Upper lobe of right lung (tissue), 1 donor: ENCODE results near the gene ETF1. TPM values are rescaled to one million over a fixed set of nuclear protein-coding genes. Genes with fewer than 3 reads are reported as not detected.
"Not testable (repeated sequence)": the region's sequence is repeated elsewhere in the genome, so short reads cannot be mapped to it uniquely, and the experiment has no call there.

Experiments
- ATAC-seq: fragments of 200-7000 bp; cut with Tn5 transposase; one replicate; pipeline ENCODE4 v1.9.1; 2020; ENCODE audit warnings: mild to moderate bottlenecking, moderate library complexity
- DNase-seq: peaks from one replicate; pipeline ENCODE4 v3.0.0-alpha.2; 2020
- H3K27ac ChIP-seq: fragments of 200-600 bp; one replicate; pipeline ENCODE4 v1.8.0; 2022
- H3K27me3 ChIP-seq: fragments of 200-600 bp; one replicate; pipeline ENCODE4 v1.8.0; 2022; ENCODE audit warnings: mild to moderate bottlenecking
- H3K36me3 ChIP-seq: fragments of 200-600 bp; one replicate; pipeline ENCODE4 v1.8.0; 2022
- H3K4me1 ChIP-seq: fragments of 200-600 bp; one replicate; pipeline ENCODE4 v1.8.0; 2022
- H3K4me3 ChIP-seq: fragments of 200-600 bp; one replicate; pipeline ENCODE4 v1.8.0; 2022; ENCODE audit warnings: mild to moderate bottlenecking
- H3K9me3 ChIP-seq: fragments of 200-600 bp; one replicate; pipeline ENCODE4 v1.8.0; 2022
- intact Hi-C: fragments of 100-400 bp; cut with DNase I; formaldehyde crosslinking; loops from one replicate; pipeline ENCODE4 v1.11.0; 2022
- total RNA-seq: library from RNA; stranded (reverse); fragmentation: NEBNext Ultra II Directional; extraction: Animal tissue kit (Norgen Biotek cat#: 25700); gene quantifications from one replicate; pipeline ENCODE4 v1.2.1, GENCODE V29; 2021
- TF ChIP-seq, protein P1 (sequence below): fragments of 200-600 bp; IDR thresholded peaks from one replicate; pipeline ENCODE4 v1.8.0; 2022; ENCODE audit warnings: antibody characterized with exemption
- donor health status: DM: no; HTN: yes; CAD: no; lungs with severe emphysema.

Gene ETF1
- total RNA-seq, 1 donor from 2014 or later: 114 TPM

DNA sequence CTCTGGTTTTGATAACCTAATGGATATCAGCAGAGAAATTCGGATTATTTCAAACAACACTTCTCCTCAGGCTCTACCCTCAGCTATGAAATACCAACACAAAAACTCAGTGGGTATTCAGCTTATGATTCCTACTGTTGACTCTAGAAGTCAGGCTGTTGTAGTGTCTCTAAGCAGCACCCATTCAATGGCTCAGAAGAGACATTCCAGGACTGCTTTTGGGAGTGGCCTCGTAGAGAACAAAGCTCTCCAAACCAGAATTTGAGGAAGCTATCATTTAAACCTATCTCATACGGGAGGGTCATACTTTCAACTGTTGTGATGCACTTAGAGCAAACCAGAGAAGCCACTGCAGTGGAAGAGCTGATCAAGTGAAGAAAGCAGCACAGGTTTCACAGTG, 34.1 kb downstream of the ETF1 start:
- ATAC-seq (peak; percentile 77), DNase-seq (no peak)
- H3K4me1 ChIP-seq: peaks cover 13% of the 10 kb centered on the region
- H3K4me3 ChIP-seq: no peak overlapping the region
- no peaks in the 10 kb centered on the region for H3K27me3 ChIP-seq
- TF ChIP-seq, protein P1, sequence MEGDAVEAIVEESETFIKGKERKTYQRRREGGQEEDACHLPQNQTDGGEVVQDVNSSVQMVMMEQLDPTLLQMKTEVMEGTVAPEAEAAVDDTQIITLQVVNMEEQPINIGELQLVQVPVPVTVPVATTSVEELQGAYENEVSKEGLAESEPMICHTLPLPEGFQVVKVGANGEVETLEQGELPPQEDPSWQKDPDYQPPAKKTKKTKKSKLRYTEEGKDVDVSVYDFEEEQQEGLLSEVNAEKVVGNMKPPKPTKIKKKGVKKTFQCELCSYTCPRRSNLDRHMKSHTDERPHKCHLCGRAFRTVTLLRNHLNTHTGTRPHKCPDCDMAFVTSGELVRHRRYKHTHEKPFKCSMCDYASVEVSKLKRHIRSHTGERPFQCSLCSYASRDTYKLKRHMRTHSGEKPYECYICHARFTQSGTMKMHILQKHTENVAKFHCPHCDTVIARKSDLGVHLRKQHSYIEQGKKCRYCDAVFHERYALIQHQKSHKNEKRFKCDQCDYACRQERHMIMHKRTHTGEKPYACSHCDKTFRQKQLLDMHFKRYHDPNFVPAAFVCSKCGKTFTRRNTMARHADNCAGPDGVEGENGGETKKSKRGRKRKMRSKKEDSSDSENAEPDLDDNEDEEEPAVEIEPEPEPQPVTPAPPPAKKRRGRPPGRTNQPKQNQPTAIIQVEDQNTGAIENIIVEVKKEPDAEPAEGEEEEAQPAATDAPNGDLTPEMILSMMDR: no peak
- no peaks in the 10 kb centered on the region for H3K9me3 ChIP-seq
- H3K36me3 ChIP-seq: peaks cover 77% of the 10 kb centered on the region
- H3K27ac ChIP-seq: peak overlapping the region; percentile 55
- intact Hi-C loops: no loop called here

- peaks cover 62% of the 10 kb centered on the region for H3K36me3 ChIP-seq
- intact Hi-C loops, H3K4me3 ChIP-seq, DNase-seq, H3K27me3 ChIP-seq, H3K9me3 ChIP-seq: not testable (repeated sequence)
- peak; percentile 67 for ATAC-seq
- peak overlapping the region; percentile 47 for H3K27ac ChIP-seq
- H3K4me1 ChIP-seq: peaks cover 13% of the 10 kb centered on the region
Measured at GRCh38 chr5:138507485-138507884, 35.6 kb downstream of the ETF1 start.

GRCh38 chr5:138506370-138507306, 36.4 kb downstream of the ETF1 start:
- H3K27ac ChIP-seq: peak overlapping the region; percentile 47
- H3K4me1 ChIP-seq: peaks cover 13% of the 10 kb centered on the region
- H3K36me3 ChIP-seq: peaks cover 54% of the 10 kb centered on the region
- DNase-seq (no peak), ATAC-seq (no peak)
- no peaks in the 10 kb centered on the region for H3K27me3 ChIP-seq
- TF ChIP-seq, protein P1: no peak
- intact Hi-C loops: no loop called here
- no peak overlapping the region for H3K4me3 ChIP-seq
- no peaks in the 10 kb centered on the region for H3K9me3 ChIP-seq

DNA sequence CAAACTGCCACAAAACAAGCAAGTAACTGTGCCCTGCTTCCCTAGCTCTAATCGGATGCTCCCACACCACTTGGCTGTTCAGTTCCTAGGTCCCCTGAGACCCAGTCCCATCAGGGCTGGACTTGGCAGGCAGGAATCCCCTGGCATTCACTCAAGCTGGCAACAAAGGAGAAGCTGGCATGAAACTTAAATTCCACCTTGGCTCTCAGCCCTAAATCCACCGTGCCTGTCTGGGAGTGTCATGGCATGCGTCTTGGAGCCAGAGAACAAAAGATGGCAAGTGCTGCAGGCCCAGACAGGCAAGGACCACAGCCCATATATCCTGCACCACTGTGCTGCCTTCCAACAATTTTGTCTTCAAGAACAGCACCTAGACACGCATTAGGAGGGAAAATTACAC, 38.2 kb downstream of the ETF1 start:
- DNase-seq (no peak), ATAC-seq (peak; percentile 36)
- peak overlapping the region; percentile 4 for H3K27ac ChIP-seq
- no peaks in the 10 kb centered on the region for H3K9me3 ChIP-seq
- H3K36me3 ChIP-seq: peaks cover 36% of the 10 kb centered on the region
- TF ChIP-seq, protein P1: no peak
- intact Hi-C loops: loop anchor here (5.0 kb wide), 1 partner anchor 52 kb away; no protein-coding TSS in a partner anchor
- peaks cover 13% of the 10 kb centered on the region for H3K4me1 ChIP-seq
- no peaks in the 10 kb centered on the region for H3K27me3 ChIP-seq
- H3K4me3 ChIP-seq: no peak overlapping the region

DNA sequence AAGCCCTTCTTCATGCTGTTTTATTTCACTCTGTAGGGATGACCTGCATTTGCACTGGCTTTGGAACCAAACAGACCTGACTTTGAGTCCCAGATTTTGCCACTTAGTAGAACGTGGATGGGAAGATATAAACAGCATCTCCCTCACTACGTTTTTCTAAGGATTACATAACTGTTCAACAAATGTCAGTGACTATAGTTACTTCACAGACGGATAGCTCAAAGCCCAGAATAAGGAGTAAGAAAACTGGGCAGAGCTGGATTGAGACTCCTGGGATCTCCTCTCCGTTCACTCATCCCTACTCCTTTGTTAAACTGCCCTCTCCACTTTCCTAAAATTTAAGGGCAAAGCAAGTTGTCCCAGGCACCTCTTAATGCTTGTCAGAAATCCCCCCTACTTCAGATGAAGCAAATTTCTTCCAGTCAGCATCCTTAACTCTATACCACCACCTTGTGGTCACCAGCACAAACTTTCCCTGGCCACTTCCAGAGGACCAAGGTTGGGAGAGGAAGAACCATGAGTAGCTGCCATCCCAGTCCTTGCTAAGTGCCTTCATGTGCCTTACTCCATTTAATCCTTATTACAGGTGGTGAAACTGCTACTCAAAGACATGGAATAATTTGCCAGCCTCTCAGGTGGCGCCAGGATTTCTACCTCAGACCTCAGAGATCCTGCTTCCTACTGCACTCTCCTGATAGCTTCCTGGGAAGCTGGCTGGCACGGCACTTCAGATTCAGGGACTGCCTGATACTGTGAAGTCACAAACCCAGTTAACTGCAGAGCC, 39.4 kb downstream of the ETF1 start:
- H3K36me3 ChIP-seq: peaks cover 24% of the 10 kb centered on the region
- H3K27me3 ChIP-seq: no peaks in the 10 kb centered on the region
- H3K4me3 ChIP-seq: no peak overlapping the region
- intact Hi-C loops: loop anchor here (5.0 kb wide), 1 partner anchor 51 kb away; no protein-coding TSS in a partner anchor
- H3K9me3 ChIP-seq: no peaks in the 10 kb centered on the region
- DNase-seq (no peak), ATAC-seq (peak; percentile 87)
- TF ChIP-seq, protein P1: peak; percentile 74
- H3K27ac ChIP-seq: peak overlapping the region; percentile 6
- peaks cover 13% of the 10 kb centered on the region for H3K4me1 ChIP-seq
